Epithelial cell of proximal tubule (primary cell): ENCODE results near the gene SLC39A7. TPM values are rescaled to one million over a fixed set of nuclear protein-coding genes. Genes with fewer than 3 reads are reported as not detected.
A peak's percentile ranks its signal among the peaks of the same experiment; 100 is the strongest.

Experiments used
- DNase-seq: peaks from one replicate; pipeline ENCODE4 v3.0.0-alpha.2; 2011; ENCODE audit warnings: low read depth
- H3K4me3 ChIP-seq: 2 replicates; pipeline ENCODE4 v1.5.1; 2011; ENCODE audit warnings: low read depth, mild to moderate bottlenecking, low read length
- CTCF ChIP-seq: conservative IDR thresholded peaks from 2 replicates; pipeline ENCODE4 v1.5.1; 2012; ENCODE audit warnings: low read depth, mild to moderate bottlenecking, low read length
- total RNA-seq: library from RNA; depleted of rRNA; stranded (reverse); fragments of >200 nt; gene quantifications from 2 replicates; pipeline ENCODE4 v1.2.3, GENCODE V29; 2015

SLC39A7 gene
- total RNA-seq, 1 donor from 2014 or later, result 70.8 TPM

GRCh38 chr6:33250731-33251130, 50.1 kb downstream of the SLC39A7 start:
- peak overlapping the region; percentile 25 for H3K4me3 ChIP-seq
- TF ChIP-seq CTCF, result no peak
- DNase-seq, result no peak

GRCh38 chr6:33251395-33252012, 50.8 kb downstream of the SLC39A7 start:
- TF ChIP-seq CTCF, result no peak
- DNase-seq, result no peak
- no peak overlapping the region for H3K4me3 ChIP-seq

- H3K4me3 ChIP-seq, result no peak overlapping the region
- DNase-seq, result no peak
- no peak for TF ChIP-seq CTCF
These were observed 52.1 kb downstream of the SLC39A7 start for GRCh38 chr6:33252759-33253158.

Other genes starting within 250 kb of the SLC39A7 start
- 0.65 and 2.0 TPM in 2 replicates for gene HLA-DMA, start 247.8 kb upstream of the SLC39A7 start, total RNA-seq
- gene BRD2, start 232.3 kb upstream of the SLC39A7 start, total RNA-seq, result 128 and 140 TPM in 2 replicates
- gene HLA-DOA, start 191.3 kb upstream of the SLC39A7 start, total RNA-seq, result 1.6 TPM in 1 of 2 replicates, not detected in the other
- gene HLA-DPA1, start 127.2 kb upstream of the SLC39A7 start, total RNA-seq, result 6.8 and 7.1 TPM in 2 replicates
- gene HLA-DPB1, start 124.9 kb upstream of the SLC39A7 start, total RNA-seq, result 49.4 and 52.3 TPM in 2 replicates
- gene COL11A2, start 8.4 kb upstream of the SLC39A7 start, total RNA-seq, result 0.06 and 0.07 TPM in 2 replicates
- 15.0 and 15.1 TPM in 2 replicates for gene RXRB, start 202 bp upstream of the SLC39A7 start, total RNA-seq
- 16.3 and 16.9 TPM in 2 replicates for gene HSD17B8, start 3.8 kb downstream of the SLC39A7 start, total RNA-seq
- 11.3 and 17.2 TPM in 2 replicates for gene RING1, start 7.6 kb downstream of the SLC39A7 start, total RNA-seq
- 33.9 and 42.8 TPM in 2 replicates for gene VPS52, start 71.0 kb downstream of the SLC39A7 start, total RNA-seq
- 2,737 and 3,799 TPM in 2 replicates for gene RPS18, start 71.2 kb downstream of the SLC39A7 start, total RNA-seq
- 4.6 and 7.0 TPM in 2 replicates for gene B3GALT4, start 76.3 kb downstream of the SLC39A7 start, total RNA-seq
- 67.9 and 116 TPM in 2 replicates for gene WDR46, start 88.4 kb downstream of the SLC39A7 start, total RNA-seq
- 55.8 and 69.3 TPM in 2 replicates for gene PFDN6, start 88.7 kb downstream of the SLC39A7 start, total RNA-seq
- 34.0 and 46.8 TPM in 2 replicates for gene RGL2, start 98.1 kb downstream of the SLC39A7 start, total RNA-seq
- gene TAPBP, start 113.2 kb downstream of the SLC39A7 start, total RNA-seq, result 108 and 144 TPM in 2 replicates
- gene ZBTB22, start 116.9 kb downstream of the SLC39A7 start, total RNA-seq, result 8.2 and 13.5 TPM in 2 replicates
- gene DAXX, start 122.1 kb downstream of the SLC39A7 start, total RNA-seq, result 52.7 and 58.1 TPM in 2 replicates
- 117 and 126 TPM in 2 replicates for gene KIFC1, start 191.0 kb downstream of the SLC39A7 start, total RNA-seq
- 20.7 and 25.4 TPM in 2 replicates for gene PHF1, start 210.1 kb downstream of the SLC39A7 start, total RNA-seq
- 206 and 273 TPM in 2 replicates for gene CUTA, start 217.2 kb downstream of the SLC39A7 start, total RNA-seq
- gene SYNGAP1, start 219.2 kb downstream of the SLC39A7 start, total RNA-seq, result 0.87 and 2.3 TPM in 2 replicates